DOHH2 (cell line): ENCODE results near the gene PTGER2.

ENCODE experiments used
- EZH2phosphoT487 ChIP-seq: fragments of 200-600 bp; sonication (generic); IDR thresholded peaks from 2 replicates; pipeline ENCODE4 v1.6.1; 2017; ENCODE audit warnings: borderline replicate concordance, mild to moderate bottlenecking, antibody characterized with exemption, low read length, moderate library complexity, mixed read lengths
- TF ChIP-seq, protein P1 (sequence below): fragments of 200-600 bp; sonication (generic); IDR thresholded peaks from one replicate; pipeline ENCODE4 v1.5.1; 2014; ENCODE audit warnings: antibody characterized with exemption, mild to moderate bottlenecking, low read depth, low read length; ENCODE audit not compliant: poor library complexity, severe bottlenecking

DNA sequence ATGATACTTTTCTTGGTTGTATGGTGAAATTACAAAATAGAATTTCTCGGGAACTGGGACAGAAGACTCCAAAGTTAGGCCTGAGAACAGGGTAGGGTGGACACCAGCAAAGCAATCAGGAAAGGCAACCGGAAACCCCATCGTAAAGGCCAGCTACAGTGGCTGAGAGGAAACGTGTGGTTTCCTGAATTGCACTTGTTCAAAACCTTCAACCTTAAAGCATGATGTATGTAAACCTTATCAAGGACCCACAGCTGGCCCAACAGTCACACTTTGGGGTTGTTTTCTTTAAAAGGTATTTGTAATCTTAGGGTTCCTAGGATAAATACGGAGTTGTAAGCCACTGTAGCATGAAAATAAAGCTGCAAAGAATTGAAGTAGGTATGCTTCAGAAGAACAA, 48.9 kb upstream of the PTGER2 start:
- TF ChIP-seq, protein P1, sequence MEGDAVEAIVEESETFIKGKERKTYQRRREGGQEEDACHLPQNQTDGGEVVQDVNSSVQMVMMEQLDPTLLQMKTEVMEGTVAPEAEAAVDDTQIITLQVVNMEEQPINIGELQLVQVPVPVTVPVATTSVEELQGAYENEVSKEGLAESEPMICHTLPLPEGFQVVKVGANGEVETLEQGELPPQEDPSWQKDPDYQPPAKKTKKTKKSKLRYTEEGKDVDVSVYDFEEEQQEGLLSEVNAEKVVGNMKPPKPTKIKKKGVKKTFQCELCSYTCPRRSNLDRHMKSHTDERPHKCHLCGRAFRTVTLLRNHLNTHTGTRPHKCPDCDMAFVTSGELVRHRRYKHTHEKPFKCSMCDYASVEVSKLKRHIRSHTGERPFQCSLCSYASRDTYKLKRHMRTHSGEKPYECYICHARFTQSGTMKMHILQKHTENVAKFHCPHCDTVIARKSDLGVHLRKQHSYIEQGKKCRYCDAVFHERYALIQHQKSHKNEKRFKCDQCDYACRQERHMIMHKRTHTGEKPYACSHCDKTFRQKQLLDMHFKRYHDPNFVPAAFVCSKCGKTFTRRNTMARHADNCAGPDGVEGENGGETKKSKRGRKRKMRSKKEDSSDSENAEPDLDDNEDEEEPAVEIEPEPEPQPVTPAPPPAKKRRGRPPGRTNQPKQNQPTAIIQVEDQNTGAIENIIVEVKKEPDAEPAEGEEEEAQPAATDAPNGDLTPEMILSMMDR: no peak
- no peak for TF ChIP-seq EZH2phosphoT487
